Stimulated activated CD4-positive, alpha-beta T cell treated with anti-CD3 and anti-CD28 coated beads, Interleukin-15, amount 100 ng/mL, for 48 hours (primary cell): ENCODE results near the gene CDH4.

Source experiments
- DNase-seq, 2 donors: peaks; one replicate each; pipeline ENCODE4 v3.0.0-alpha.2; 2020; ENCODE audit warnings: low read depth in 2 of 2

Gene CDH4

DNA sequence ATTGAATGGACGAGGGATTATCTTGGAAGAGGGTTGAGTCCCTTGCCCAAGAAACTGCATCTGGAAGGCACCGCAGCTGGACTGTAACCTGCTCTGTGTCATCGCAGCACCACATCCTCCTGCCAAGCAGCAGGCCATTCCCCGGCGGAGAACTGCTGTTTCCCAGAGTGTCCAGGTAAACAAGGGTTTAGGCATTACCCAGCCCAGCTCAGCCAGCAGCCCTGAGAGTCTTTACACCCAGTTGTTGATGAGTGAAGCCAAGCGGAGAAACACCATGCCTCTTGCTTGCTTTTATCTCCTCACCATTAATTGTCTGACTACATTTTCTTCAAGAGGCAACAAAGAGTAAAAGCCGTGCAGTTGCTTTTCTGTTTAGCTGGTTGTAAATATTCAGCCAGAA, 104.1 kb downstream of the CDH4 start:
- DNase-seq: no peak

DNA sequence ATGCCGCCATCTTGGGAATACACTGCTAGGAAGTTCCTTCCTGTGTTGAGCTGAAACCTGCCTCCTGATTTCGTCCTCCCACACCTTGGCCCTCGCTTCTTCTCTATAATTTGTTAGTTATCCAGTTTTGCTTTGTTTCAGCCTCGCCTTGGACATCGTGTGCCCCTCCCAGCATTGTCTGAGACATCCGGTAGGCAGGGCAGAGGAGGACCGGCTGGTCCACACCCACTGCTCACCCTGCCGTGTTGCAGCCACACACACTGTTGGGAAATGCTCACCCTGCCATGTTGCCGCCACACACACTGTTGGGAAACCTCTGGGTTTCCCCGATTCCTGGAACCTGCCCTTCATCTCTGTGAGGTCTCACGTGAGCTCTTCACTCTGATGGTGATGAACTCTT, 105.1 kb downstream of the CDH4 start:
- no peak for DNase-seq

DNA sequence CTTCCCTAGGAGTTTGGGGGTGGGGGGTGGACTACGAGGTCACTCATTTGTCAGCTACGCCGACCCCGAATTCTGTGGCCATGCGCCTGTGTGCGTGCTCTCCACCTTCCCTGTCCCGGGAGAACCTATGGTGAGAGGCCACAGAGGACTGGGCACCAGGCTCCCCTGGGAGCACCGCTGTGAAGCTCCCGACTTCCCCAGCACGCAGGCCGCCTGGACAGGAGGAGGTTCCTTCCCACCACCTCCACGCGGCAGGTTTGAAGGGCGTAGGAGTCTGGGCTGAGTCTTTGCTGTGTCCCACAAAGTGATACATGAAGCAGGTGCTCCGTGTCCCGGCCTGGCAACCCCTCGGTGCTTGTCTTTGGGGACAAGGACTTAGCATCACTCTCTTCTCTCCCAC, 107.2 kb downstream of the CDH4 start:
- no peak for DNase-seq

DNA sequence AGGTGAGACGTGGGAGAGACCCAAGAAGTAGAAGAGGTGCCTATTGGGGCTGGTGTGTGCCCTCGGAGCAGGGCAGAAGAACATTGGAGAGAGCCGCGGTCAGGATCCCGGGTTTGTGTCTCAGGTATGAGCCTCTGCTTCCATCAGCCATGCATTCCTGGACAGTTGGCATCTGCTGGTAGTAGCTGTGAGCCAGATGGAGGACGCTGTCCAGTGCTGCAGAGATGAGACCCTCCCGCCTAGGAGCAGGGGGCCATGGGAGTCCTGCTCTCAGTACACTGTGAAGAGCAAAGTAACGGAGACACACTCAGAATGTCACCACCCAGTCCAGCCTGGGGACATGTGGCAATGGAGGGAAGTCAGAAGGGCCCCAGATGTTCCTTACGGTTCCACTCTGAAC, 108.2 kb downstream of the CDH4 start:
- DNase-seq: no peak

DNA sequence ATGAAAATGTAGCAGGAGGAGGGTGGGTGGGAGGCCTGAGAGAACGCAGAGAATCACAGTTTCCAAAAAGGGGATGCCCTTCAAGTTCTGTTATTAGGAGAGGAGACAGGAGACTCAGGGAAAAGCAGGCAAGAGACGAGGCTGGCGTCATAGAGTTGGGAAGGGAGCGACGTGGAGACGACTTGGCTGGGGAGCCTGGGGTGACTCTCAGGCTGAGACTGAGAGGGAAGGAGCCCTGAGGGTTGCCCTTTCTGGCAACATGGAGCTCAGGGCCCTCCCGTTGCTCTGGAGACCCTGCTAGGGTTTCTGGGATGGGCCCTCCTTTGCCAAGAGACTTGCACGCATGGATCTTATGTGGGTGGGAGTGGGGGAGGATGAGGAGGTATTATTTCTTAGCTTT, 108.9 kb downstream of the CDH4 start:
- DNase-seq: no peak

DNA sequence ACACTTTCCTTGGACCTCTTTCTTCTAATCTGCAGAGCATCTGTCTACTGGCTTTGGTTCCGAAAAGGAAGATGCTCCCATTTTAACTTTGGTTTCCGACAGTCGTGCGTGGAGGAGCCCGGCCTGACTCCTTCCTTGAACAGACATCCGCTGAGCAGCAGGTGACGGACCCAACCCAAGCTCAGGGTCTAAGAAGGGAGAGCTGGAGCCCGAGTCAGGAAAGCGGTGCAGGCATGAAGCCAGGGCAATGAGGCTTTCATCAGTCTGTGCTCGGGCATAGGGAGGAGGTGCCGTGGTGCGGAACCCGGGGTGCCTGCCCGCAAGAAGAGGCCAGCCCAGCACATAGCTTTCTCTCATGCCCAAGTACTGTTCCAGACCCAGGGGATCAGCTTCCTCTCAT, 109.4 kb downstream of the CDH4 start:
- DNase-seq: no peak

DNA sequence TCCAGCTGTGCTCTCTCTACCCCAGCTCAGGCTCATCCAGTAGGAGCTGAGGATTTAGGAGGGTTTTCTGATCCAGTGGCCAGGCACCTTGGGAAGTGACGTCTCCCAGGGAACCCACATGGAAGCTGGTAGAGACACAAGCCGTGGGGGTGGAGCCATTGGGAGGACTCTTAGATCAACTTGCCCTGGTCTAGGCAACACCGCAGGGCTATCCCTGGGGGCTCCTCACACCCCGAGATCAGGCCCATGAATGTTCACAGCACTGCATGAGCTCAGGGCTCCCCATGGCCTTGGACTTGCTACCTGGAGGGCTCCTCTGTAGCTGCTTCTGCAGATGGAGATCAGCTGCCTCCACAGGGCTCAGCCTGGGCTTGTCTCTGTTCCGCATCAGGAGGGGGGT, 112.1 kb downstream of the CDH4 start:
- DNase-seq: no peak

DNA sequence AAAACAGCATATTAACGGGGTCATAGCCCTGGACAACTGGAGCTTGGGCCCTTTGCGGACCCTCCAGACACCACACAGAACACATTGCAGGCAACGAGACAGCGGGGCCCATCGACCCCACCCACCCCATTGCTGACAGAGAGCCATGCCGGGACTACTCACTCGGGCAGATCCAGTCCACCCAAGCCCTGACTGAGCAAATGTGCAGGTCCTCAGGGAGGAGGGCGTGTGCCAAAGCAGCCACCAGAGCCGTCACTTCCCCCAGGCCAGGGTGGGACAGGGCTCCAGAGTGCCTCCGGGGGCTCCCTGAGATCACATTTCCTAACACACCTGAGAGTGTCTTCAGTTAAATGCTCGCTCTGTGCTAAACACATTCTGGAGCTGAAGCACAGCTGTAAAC, 114.9 kb downstream of the CDH4 start:
- DNase-seq: no peak

DNA sequence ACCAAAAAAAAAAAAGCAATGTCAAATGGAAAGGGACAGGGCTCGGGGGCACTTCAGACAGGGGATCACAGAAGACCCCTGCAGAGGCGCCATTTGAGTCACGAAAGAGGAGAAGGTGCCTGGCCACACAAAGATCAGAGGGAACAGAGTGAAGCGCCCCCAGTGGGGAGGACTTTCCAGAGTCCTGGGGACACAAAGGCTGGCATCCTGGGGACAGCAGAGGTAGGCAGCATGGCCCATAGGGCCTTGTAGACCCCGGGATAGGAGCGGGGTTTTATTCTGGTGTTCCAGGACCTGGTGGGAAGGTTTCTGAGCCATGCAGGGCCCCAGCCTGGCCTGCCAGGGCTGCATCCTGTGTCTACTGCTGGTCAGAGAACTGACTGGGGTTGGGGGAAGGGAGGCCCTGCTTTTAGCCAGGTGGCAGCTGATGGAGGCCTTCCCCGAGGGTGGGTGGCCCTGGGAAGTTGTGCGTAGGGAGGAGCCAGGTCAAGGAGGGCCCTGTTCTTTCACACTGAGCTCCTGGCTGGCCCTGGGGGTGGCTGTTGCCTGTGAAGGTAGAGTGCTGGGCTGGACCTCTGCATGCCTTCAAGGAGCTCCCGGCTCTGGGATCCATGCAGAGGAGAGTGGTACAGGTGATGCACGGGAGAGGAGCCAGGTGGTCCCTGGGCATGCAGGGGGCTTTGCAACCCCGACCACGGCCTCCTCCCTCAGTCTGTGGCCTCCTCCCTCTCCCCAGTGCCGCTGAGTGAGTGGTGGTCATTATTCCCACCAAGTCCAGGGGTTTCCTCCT, 117.9 kb downstream of the CDH4 start:
- DNase-seq: no peak

DNA sequence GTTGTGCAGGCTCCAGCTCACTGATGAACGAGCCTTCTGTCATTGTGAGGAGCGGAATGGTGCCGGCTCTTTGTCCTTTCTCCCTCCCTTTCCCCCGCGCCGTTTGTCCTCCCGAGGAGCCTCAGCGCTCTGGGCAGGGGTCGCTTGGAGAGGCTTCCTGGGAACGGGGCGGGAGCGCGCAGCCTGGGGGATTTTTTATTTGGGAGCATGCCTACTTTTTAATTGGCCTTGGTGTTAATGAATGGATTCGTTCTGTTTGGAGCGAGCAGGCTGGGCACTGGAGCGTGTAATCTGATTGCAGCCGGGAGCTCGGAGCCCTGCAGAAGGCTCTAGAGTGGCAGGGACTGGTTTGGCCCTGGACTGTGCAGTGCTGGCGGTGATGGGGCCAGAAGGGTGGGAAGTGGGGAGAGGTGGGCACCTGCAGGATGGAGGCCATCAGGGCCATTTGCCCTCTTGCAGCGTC, 118.8 kb downstream of the CDH4 start:
- no peak for DNase-seq

DNA sequence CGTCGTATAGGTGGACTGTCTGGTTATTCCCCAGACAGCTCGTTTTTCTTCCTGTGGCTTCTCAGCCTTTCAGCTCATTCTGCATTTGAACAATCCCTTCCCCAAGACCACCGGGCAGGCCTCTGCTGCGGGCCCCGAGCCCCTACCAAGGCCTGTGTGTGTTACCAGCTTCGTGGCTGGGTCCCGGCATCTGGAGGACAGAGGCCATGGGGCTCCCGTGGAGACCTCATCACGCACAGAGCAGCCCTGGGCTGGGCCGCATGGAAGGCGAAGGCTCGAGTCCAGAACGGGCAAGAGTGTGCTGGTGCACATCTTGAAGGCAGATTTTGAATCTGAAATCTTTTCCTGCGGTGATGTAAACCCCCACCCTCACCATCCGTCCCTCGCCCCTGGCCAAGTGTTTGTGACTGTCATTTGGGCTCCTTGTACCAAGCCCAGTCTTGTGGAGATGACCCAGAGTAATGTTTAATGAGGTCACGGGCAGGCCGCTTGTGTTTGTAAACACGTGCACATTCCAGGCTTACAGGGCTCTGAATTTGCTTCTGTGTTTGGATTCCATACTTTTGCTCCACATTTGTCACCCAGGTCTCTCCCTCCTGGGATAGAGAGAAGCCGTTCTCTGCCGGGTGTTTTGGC, 119.6 kb downstream of the CDH4 start:
- DNase-seq: no peak

DNA sequence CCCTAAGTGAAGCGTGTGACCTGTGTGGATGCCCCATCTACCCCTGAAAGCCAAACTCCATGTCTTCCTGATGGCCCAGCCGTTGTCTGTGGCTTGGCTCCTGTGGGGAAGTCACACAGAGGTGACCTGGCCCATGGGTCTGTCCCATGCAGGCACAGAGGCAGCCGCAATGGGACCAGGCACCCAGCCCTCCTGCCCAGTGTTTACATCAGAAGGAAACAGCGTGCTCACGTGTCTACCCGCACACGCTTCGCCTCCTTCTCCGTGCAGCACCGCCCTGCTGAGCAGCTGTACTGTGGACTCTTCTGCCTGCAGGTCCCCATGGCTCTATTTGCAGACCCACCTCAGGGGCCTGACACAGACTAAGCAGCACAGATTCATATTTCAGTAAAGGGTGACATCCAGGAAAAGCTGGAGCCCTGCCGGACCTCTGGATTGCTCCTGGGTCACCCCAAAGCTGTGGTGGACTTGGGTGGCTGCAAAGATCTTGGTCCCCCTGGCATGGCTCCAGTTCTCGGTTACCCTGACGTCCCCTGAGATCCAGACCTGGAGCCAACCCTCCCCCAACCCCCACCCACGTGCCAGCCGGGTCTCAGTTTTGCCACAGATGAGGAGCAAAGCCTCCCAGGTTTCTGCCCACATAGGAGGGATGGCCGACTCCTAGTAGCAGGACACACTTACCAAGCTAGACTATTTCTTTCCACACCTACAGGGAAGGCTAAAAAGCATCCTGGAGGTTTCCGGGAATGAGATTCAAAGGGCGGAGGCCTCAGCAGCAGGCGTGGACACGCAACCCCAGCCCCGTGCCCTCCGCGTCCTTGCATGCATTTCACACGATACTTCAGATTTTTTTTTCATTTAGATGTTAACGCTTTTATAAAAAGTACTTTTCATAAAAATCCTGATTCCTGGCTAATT, 120.3 kb downstream of the CDH4 start:
- no peak for DNase-seq

DNA sequence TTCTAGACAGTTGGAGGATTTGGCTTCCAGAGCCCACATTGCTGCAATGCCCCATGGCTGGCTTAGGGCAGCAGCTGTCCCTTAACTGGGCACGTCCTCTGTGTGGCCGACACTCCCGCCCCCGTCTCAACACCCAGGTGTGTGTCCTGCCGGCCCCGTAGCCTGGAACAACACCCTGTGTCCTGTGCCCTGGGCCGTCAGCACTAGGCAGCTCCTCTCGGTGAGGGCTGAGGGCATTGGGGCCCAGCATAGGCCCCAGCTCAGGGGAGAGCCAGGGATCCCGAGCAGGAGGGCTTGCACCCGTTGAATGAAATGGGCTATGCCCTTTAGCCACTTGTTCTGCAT, 121.0 kb downstream of the CDH4 start:
- no peak for DNase-seq

DNA sequence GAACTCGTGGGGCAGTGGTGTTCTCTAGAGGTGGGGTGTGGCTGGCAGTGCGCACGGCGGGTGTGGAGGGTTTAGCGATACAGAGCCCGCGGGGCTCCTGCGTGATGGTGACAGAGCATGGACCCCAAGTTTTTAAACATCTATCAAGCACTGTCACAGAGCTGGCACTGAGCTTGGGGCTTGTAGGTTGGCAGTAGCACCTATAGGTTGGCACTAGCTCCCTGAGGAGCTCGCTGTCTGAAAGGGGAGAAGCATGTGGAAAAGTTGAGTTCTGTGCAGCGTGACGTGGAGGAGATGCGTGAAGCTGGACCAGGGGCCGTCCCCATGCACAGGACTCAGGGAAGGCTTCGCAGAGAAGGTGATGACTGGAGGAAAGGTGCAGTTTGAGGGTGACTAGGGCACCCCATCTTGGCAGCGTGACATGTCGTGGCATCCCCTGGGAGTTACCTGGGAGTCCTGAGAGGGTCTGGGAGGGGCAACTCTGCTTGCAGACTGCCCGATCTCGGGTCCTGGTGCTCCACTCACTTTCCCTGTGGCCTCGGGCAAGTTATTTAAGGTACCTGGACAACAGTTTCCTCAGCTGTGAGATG, 122.0 kb downstream of the CDH4 start:
- no peak for DNase-seq

DNA sequence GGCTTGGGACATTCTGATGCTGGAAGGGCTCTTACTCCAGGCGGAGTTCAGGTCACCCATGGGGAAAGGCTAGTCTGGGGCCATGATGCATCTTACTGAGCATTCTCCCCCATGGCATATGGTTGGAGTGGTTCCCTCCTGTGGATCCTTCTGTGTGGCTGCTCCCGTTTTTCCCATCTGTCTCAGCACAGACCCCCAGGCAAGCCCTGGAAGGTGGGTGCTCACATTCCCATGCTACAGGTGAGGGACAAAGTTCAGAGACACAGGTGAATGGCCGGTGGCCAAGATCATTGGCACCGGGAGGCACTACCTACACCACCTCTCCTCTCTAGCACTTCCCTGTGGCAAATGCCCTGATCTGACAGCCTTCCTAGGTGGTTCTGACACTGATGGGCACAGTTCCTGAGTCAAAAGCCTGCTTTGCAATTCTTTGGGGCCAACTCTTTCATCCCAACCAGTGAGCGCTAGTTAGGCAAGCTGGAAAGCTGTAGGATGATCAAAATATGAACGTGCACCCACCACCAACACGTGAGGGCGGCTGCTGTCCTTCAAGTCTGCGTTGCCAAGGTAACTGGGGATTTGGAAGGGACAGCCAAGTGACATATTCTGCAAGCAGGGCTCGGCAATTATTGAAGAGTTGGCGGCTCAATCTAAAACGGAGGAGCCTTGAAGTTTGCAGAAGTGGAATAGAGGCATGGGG, 124.6 kb downstream of the CDH4 start:
- no peak for DNase-seq

DNA sequence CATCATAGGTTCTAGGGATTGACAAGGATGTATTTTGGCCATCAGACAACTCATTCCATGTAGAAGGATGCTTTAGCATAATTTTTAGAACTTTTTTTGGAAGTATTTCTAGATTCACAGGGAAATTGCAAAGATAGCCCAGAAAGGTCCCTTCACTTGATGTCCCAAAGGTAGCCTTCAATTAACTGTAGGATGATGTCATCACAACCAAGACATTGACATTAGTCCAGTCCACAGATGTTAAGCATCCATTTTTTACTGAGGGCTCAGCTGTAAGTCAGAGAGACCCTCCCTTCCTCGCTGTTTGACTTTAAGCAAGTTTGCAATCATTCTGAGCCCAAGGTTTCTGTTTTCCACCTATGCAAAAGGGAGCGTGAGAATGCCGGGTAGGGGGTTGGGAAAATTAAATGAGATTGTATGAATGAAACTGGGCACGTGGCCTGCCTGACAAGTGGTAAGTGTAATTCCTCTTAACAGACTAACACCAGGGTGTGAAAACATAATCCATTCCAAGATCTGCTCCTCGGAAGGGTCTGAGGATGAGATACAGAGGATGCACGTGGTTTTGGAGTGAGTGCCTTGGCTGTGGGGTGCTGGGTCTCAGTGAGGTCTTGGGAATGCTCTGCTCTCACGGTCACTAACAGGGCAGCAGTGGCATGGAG, 126.8 kb downstream of the CDH4 start:
- DNase-seq: no peak

DNA sequence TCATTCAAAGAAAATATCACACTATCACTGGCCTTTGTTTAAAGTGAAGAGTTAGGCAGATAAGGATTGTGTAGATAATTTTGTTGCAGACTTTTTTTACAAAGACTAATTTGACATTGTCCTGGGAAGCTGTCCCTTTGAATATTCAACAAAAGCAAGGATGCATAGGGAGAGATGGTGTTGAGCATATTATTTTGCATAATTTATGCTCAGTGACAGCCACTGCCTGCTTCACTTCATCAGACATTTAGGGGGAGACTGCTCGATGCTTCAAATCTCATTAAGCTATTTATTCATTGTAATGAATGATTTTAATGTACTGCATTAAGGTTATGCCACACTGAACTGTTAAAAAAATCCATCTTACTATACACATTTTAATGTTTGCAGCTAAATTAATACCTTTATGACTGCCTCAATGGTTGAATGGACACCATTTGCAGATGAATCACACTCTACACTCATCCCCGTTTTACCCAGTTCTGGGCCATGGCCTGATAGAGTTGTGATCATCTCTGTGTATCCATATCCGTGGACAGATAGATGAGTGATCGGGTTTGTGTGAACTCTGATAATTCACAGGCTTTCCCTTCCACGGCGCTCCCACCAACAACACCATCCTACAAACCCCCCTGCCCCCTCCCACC, 128.0 kb downstream of the CDH4 start:
- DNase-seq: no peak

DNA sequence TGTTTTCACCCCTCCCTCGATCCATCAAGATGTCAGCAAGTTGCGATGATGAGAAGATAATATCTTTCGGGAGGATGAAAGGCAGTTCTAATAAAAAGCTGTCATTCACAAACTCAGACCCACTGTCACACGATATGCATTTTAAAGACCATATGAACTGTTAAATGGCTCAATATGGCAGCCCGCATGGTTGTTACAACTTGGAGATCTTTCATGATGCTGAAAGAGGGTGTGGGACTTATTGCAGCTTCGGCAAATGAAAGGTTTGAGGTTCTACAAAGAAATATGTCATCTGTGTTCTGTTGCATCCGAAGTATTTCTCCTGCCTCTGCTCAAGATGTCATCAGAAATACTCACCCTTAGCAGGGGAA, 128.5 kb downstream of the CDH4 start:
- DNase-seq: no peak

DNA sequence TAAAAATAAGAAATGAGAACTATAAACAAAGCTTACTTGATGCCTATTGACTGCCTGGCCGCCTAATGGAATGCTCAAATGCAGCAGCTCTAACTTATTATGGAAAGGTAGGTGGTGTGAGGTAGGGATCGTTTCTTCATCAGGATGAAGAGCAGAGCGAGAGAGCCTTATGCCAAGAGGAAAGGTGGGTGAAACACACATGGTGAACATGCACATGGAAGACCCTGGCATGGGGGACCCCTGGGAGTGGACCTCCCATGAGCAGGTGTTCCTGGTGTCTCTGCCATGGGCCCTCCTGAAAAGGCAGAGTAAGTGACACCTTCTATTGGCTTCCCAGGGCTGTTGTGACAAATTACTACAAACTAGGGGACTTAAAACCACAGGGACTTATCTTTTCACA, 130.1 kb downstream of the CDH4 start:
- DNase-seq: no peak

DNA sequence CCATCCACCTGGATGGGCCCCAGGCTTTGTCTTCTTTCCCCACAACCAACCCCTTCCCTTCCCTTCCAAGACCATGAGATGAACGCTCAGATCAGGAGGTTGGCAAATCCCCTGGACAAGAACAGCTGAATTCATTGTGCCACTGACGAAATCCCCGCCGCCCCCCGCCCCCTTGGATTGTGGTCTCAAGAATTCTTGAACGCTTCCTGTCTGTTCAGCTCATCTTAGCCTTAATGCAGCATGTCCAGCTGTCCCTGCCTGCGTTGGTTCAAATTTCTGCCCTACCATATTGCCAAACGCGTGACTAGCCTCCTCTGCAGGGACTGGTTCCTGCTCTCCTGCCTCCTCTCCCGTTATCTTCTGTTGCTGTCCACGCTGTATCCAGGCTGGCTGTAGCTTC, 133.2 kb downstream of the CDH4 start:
- DNase-seq: no peak

DNA sequence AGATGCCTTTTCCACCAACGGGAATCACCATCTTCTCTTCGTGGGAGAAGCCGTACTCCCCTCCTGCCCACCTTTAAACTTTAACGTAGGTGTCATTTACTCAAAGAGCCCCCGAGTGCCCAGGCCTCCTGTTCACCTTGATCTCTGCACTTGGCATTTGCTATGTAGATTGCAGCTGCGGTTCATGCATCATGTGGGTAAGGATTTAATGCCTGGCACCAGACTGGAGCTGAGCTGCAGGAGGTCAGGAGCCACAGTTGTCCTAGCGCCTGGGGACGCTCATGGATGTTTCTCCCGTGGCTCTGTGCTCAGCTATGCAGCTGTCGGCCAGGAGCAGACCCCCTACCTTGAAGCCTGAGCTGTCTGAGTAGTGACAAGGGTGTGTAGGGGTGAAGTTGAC, 133.7 kb downstream of the CDH4 start:
- no peak for DNase-seq
